Limb (tissue), 2 donors: Measurements from ENCODE around the gene GSTA2.
"Not testable (repeated sequence)": the region's sequence is repeated elsewhere in the genome, so short reads cannot be mapped to it uniquely, and the experiment has no call there.

Experiments used
- DNase-seq, 2 donors: peaks; one replicate each; pipeline ENCODE4 v3.0.0-alpha.2; 2016; ENCODE audit errors: extremely low spot score in 2 of 2

The GSTA2 gene

GRCh38 chr6:52763322-52763916 is at the start of gene GSTA2:
Gene GSTA2 (minus strand): TSS chr6:52763475. CDS start chr6:52757947, 5,528 bp downstream.
- DNase-seq: not testable (repeated sequence)

- not testable (repeated sequence) for DNase-seq
Measured at GRCh38 chr6:52809777-52810176, 46.5 kb upstream of the GSTA2 start.

- no peak for DNase-seq
Measured at GRCh38 chr6:52808660-52809059, 45.4 kb upstream of the GSTA2 start.

GRCh38 chr6:52803668-52804255 is 40.5 kb upstream of the GSTA2 start, which contains the start of gene GSTA1:
Gene GSTA1 (minus strand): TSS chr6:52803816. CDS start chr6:52799267, 4,549 bp downstream.
- not testable (repeated sequence) for DNase-seq

GRCh38 chr6:52802806-52803205 is 39.5 kb upstream of the GSTA2 start:
- DNase-seq: no peak

GRCh38 chr6:52801188-52801841 is 38.0 kb upstream of the GSTA2 start:
- DNase-seq: no peak

GRCh38 chr6:52799272-52799671 is 36.0 kb upstream of the GSTA2 start:
- DNase-seq: not testable (repeated sequence)

GRCh38 chr6:52794366-52794765 is 31.1 kb upstream of the GSTA2 start:
- not testable (repeated sequence) for DNase-seq

GRCh38 chr6:52790861-52791260 is 27.6 kb upstream of the GSTA2 start:
- DNase-seq: no peak

- not testable (repeated sequence) for DNase-seq
Measured at GRCh38 chr6:52789658-52790057, 26.4 kb upstream of the GSTA2 start.

GRCh38 chr6:52788478-52788877 is 25.2 kb upstream of the GSTA2 start:
- DNase-seq: no peak

GRCh38 chr6:52787917-52788316 is 24.6 kb upstream of the GSTA2 start:
- no peak for DNase-seq

- no peak for DNase-seq
Measured at GRCh38 chr6:52786249-52786956, 23.1 kb upstream of the GSTA2 start.

- not testable (repeated sequence) for DNase-seq
Measured at GRCh38 chr6:52782696-52783274, 19.5 kb upstream of the GSTA2 start.

- not testable (repeated sequence) for DNase-seq
Measured at GRCh38 chr6:52782209-52782608, 18.9 kb upstream of the GSTA2 start.

GRCh38 chr6:52779237-52779636 is 16.0 kb upstream of the GSTA2 start:
- no peak for DNase-seq

- DNase-seq: not testable (repeated sequence)
Measured at GRCh38 chr6:52776711-52777351, 13.6 kb upstream of the GSTA2 start.

- not testable (repeated sequence) for DNase-seq
Measured at GRCh38 chr6:52769399-52769798, 6.1 kb upstream of the GSTA2 start.

GRCh38 chr6:52767658-52768057 is 4.4 kb upstream of the GSTA2 start:
- not testable (repeated sequence) for DNase-seq

GRCh38 chr6:52761673-52762491 is 1.4 kb downstream of the GSTA2 start:
- not testable (repeated sequence) for DNase-seq
